ENCODE data around the gene CCDC192. TPM values are rescaled to one million over a fixed set of nuclear protein-coding genes. Genes with fewer than 3 reads are reported as not detected.
A peak's percentile ranks its signal among the peaks of the same experiment; 100 is the strongest.

CCDC192 gene
- total and polyA plus RNA-seq, 5 donors: 0.43 TPM; not detected in 4

- intact Hi-C loops (cut with DNase I): no loop called here
- peak; percentile 73 to 90 for ATAC-seq
- peaks cover 12% of the 10 kb centered on the region for H3K4me1 ChIP-seq (ENCODE audit: control insufficient read depth, insufficient read depth, low read length)
Measured at GRCh38 chr5:127960270-127960691, 257.1 kb downstream of the CCDC192 start.

GRCh38 chr5:127961006-127961762, 258.0 kb downstream of the CCDC192 start:
- WGBS: 62% methylated on average over 2 of the region's 2 CpGs
- DNase-seq (no peak), ATAC-seq (peak; percentile 55 to 66)
- H3K4me1 ChIP-seq (ENCODE audit: control insufficient read depth, insufficient read depth, low read length): peaks cover 12% of the 10 kb centered on the region
- intact Hi-C loops (cut with DNase I): no loop called here
- H3K27me3 ChIP-seq (ENCODE audit: control insufficient read depth, insufficient read depth): no peaks in the 10 kb centered on the region
- H3K9me3 ChIP-seq (ENCODE audit: control insufficient read depth, low read length): no peaks in the 10 kb centered on the region
- H3K4me3 ChIP-seq (ENCODE audit: low read length): no peak overlapping the region
- H3K27ac ChIP-seq (ENCODE audit: low read length): peak overlapping the region; percentile 84

More at GRCh38 chr5:127960270-127960691, 257.1 kb downstream of the CCDC192 start:
- no peak for DNase-seq
- no peaks in the 10 kb centered on the region for H3K27me3 ChIP-seq (ENCODE audit: control insufficient read depth, insufficient read depth)
- H3K4me3 ChIP-seq (ENCODE audit: low read length): no peak overlapping the region
- WGBS: 72% methylated on average over 1 of the region's 1 CpG
- H3K27ac ChIP-seq (ENCODE audit: low read length): peak overlapping the region; percentile 70
- no peaks in the 10 kb centered on the region for H3K9me3 ChIP-seq (ENCODE audit: control insufficient read depth, low read length)

DNA sequence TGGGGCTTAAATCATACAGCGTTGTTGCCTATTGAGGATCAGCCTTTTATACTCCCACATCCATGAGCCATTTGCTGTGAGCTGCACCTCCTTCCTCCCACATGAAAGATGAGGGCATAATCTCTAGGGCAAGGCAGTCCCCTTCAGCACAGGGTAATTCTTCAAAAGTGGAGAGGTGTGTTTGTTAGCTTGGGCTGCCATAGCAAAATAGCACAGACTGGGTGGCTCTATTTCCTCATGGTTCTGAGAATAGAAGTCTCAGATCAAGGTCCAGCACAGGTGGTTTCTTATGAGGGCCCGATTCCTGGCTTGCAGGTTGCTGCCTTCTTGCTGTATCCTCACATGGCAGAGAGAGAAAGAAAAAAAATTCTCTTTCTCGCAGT, 258.6 kb downstream of the CCDC192 start:
- DNase-seq: no peak
- ATAC-seq: no peak
- intact Hi-C loops (cut with DNase I): no loop called here
- Histone ChIP-seq H3K4me1 (ENCODE audit: control insufficient read depth, insufficient read depth, low read length) (peaks cover 12% of the 10 kb centered on the region), H3K27ac (ENCODE audit: low read length) (peak overlapping the region; percentile 84), H3K4me3 (ENCODE audit: low read length) (no peak overlapping the region), H3K9me3 (ENCODE audit: control insufficient read depth, low read length) (no peaks in the 10 kb centered on the region), H3K27me3 (ENCODE audit: control insufficient read depth, insufficient read depth) (no peaks in the 10 kb centered on the region)
- 92% methylated on average over 3 of the region's 3 CpGs for WGBS

- H3K27ac ChIP-seq (ENCODE audit: low read length): no peak overlapping the region
Measured at GRCh38 chr5:127962491-127962890, 259.3 kb downstream of the CCDC192 start.

DNA sequence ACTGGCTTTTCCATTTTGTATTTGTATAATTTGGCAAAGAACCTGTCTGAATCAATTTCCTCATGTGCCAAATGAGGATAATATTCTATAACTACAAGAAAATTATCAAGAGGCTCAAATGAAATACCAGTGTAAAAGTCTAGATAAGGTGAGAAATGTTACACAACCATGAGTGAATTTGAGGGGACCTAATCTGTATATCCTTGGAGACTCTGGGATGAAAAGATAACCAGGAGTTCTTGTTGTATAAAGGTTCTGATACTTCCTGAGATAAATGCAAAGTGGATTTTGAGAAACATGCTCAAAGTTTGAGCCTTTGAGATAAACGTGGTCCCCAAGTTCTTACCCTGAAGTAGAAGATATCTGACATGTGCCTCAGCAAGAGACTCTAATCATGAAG, 260.0 kb downstream of the CCDC192 start:
- H3K4me1 ChIP-seq (ENCODE audit: control insufficient read depth, insufficient read depth, low read length): peaks cover 8% of the 10 kb centered on the region
- intact Hi-C loops (cut with DNase I): no loop called here
- no peak for ATAC-seq

More at GRCh38 chr5:127962491-127962890, 259.3 kb downstream of the CCDC192 start:
- DNase-seq (no peak), ATAC-seq (no peak)
- WGBS: 95% methylated on average over 1 of the region's 1 CpG
- Histone ChIP-seq H3K4me3 (ENCODE audit: low read length) (no peak overlapping the region), H3K27me3 (ENCODE audit: control insufficient read depth, insufficient read depth) (no peaks in the 10 kb centered on the region), H3K4me1 (ENCODE audit: control insufficient read depth, insufficient read depth, low read length) (peaks cover 8% of the 10 kb centered on the region), H3K9me3 (ENCODE audit: control insufficient read depth, low read length) (no peaks in the 10 kb centered on the region)
- intact Hi-C loops (cut with DNase I): no loop called here

DNA sequence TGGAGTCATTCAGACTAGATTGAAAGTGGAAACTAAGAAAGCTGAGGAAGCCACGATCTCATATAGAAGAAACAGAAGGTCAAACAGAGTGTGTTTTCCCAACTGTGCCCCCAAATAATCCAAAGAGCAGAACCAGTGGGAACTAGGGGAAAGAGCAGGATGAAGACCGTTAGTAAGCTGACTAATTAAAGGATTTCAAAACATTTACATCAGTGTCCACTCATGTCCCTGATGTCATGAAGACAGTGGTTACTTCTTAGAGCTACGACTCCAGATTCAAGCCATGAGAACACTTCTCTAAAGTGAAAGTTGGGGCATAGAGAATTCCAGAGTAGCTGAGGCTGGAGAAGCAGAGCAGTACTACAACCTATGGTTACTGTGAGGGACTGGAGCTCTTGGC, 260.7 kb downstream of the CCDC192 start:
- peaks cover 8% of the 10 kb centered on the region for H3K4me1 ChIP-seq (ENCODE audit: control insufficient read depth, insufficient read depth, low read length)
- no peaks in the 10 kb centered on the region for H3K9me3 ChIP-seq (ENCODE audit: control insufficient read depth, low read length)
- intact Hi-C loops (cut with DNase I): no loop called here
- H3K27ac ChIP-seq (ENCODE audit: low read length): no peak overlapping the region
- DNase-seq (no peak), ATAC-seq (no peak)
- no peaks in the 10 kb centered on the region for H3K27me3 ChIP-seq (ENCODE audit: control insufficient read depth, insufficient read depth)
- 80% methylated on average over 3 of the region's 3 CpGs for WGBS
- H3K4me3 ChIP-seq (ENCODE audit: low read length): no peak overlapping the region

More for the DNA sequence above, 260.0 kb downstream of the CCDC192 start:
- no peak for DNase-seq
- no peaks in the 10 kb centered on the region for H3K9me3 ChIP-seq (ENCODE audit: control insufficient read depth, low read length)
- H3K27ac ChIP-seq (ENCODE audit: low read length): no peak overlapping the region
- no peaks in the 10 kb centered on the region for H3K27me3 ChIP-seq (ENCODE audit: control insufficient read depth, insufficient read depth)
- H3K4me3 ChIP-seq (ENCODE audit: low read length): no peak overlapping the region
- 58% methylated on average over 1 of the region's 1 CpG for WGBS

GRCh38 chr5:127967323-127967982, 264.3 kb downstream of the CCDC192 start:
- no peak overlapping the region for H3K27ac ChIP-seq (ENCODE audit: low read length)
- ATAC-seq (no peak), DNase-seq (no peak)
- no peaks in the 10 kb centered on the region for H3K27me3 ChIP-seq (ENCODE audit: control insufficient read depth, insufficient read depth)
- intact Hi-C loops (cut with DNase I): no loop called here
- WGBS: 94% methylated on average over 3 of the region's 3 CpGs
- no peak overlapping the region for H3K4me3 ChIP-seq (ENCODE audit: low read length)
- no peaks in the 10 kb centered on the region for H3K9me3 ChIP-seq (ENCODE audit: control insufficient read depth, low read length)
- peaks cover 4% of the 10 kb centered on the region for H3K4me1 ChIP-seq (ENCODE audit: control insufficient read depth, insufficient read depth, low read length)

DNA sequence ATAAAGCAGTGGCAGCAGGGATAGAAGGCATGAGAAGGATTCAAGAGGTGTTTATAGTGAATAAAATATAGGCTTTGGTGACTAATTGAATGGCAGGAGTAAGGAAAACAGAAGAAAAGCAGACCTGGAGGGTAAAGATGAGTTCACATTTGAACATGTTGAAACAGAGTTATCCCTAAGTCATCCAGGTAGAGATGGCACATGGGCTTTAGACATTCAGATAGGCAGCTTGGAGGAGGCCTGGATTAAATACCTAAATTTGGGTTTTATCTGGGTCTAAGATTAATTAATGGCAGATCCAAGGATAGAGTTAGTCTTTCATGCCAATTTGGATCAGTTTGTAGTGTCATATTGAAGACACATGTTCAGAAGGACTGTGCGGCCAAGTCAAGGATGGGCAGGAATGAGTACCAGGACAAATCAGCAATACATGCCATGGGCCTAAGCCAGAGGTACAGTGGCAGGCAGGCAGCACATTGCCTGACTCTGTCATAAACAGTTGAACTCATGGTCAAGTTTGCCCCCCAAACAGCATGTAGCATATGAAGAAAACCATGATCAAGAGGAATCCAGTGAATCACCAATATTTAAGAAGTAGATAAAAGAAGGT, 264.9 kb downstream of the CCDC192 start:
- intact Hi-C loops (cut with DNase I): no loop called here
- H3K27me3 ChIP-seq (ENCODE audit: control insufficient read depth, insufficient read depth): no peaks in the 10 kb centered on the region
- DNase-seq (no peak), ATAC-seq (no peak)
- H3K4me1 ChIP-seq (ENCODE audit: control insufficient read depth, insufficient read depth, low read length): peaks cover 4% of the 10 kb centered on the region
- no peaks in the 10 kb centered on the region for H3K9me3 ChIP-seq (ENCODE audit: control insufficient read depth, low read length)
- H3K4me3 ChIP-seq (ENCODE audit: low read length): no peak overlapping the region
- 90% methylated on average over 1 of the region's 1 CpG for WGBS
- H3K27ac ChIP-seq (ENCODE audit: low read length): no peak overlapping the region

GRCh38 chr5:127969002-127969401, 265.8 kb downstream of the CCDC192 start:
- WGBS: 82% methylated on average over 3 of the region's 3 CpGs
- peaks cover 4% of the 10 kb centered on the region for H3K4me1 ChIP-seq (ENCODE audit: control insufficient read depth, insufficient read depth, low read length)
- DNase-seq (no peak), ATAC-seq (no peak)
- no peaks in the 10 kb centered on the region for H3K27me3 ChIP-seq (ENCODE audit: control insufficient read depth, insufficient read depth)
- intact Hi-C loops (cut with DNase I): no loop called here
- H3K9me3 ChIP-seq (ENCODE audit: control insufficient read depth, low read length): no peaks in the 10 kb centered on the region
- H3K4me3 ChIP-seq (ENCODE audit: low read length): no peak overlapping the region
- H3K27ac ChIP-seq (ENCODE audit: low read length): no peak overlapping the region

DNA sequence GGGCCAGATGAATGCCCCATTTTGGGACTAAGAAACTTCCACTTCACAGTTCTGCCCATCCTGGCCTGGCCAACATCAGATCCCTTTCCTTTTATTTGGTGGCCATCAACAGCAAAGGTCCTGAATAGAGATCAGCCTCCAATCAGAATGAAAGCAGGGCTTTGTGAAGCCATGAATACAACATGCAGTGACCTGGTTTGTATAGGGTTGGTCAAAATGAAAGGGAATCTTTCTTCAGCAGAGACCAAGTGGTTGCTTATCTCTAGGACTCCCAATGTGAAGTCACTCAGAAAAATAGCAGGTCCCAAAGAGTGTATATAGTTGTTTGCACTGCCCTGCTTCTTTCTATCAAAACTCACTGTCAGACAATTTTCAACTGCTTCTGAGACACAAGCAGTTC, 266.5 kb downstream of the CCDC192 start:
- no peak overlapping the region for H3K4me3 ChIP-seq (ENCODE audit: low read length)
- H3K9me3 ChIP-seq (ENCODE audit: control insufficient read depth, low read length): no peaks in the 10 kb centered on the region
- H3K27me3 ChIP-seq (ENCODE audit: control insufficient read depth, insufficient read depth): no peaks in the 10 kb centered on the region
- no peak for ATAC-seq
- H3K27ac ChIP-seq (ENCODE audit: low read length): no peak overlapping the region
- intact Hi-C loops (cut with DNase I): no loop called here
- no peak for DNase-seq
- peaks cover 4% of the 10 kb centered on the region for H3K4me1 ChIP-seq (ENCODE audit: control insufficient read depth, insufficient read depth, low read length)

GRCh38 chr5:127970081-127970480, 266.9 kb downstream of the CCDC192 start:
- no peaks in the 10 kb centered on the region for H3K27me3 ChIP-seq (ENCODE audit: control insufficient read depth, insufficient read depth)
- DNase-seq (no peak), ATAC-seq (no peak)
- H3K9me3 ChIP-seq (ENCODE audit: control insufficient read depth, low read length): no peaks in the 10 kb centered on the region
- no peak overlapping the region for H3K27ac ChIP-seq (ENCODE audit: low read length)
- WGBS: 93% methylated on average over 1 of the region's 1 CpG
- intact Hi-C loops (cut with DNase I): no loop called here
- no peak overlapping the region for H3K4me3 ChIP-seq (ENCODE audit: low read length)
- H3K4me1 ChIP-seq (ENCODE audit: control insufficient read depth, insufficient read depth, low read length): peaks cover 4% of the 10 kb centered on the region
